ENCODE results near the gene TLX3.

The TLX3 gene

DNA sequence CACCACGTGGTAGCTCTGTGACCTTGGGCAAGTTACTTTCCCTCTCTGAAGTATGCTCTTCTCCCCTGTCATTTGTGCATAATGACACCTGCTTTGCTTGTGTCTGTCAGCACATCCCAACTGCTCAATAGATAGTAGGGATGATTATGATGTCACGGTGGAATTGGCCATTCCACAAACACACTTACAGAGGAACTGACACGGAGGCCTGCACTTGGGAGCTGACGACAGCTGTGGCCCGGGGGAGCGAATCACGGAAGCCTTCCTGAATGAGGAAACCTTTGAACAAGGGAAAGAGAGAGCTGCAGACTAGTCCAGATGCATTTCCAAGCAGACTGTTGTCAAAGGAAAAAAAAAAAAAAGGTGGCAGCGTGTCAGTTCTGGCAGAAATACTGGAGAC is 21.0 kb downstream of the TLX3 start:
- no peak for DNase-seq

DNA sequence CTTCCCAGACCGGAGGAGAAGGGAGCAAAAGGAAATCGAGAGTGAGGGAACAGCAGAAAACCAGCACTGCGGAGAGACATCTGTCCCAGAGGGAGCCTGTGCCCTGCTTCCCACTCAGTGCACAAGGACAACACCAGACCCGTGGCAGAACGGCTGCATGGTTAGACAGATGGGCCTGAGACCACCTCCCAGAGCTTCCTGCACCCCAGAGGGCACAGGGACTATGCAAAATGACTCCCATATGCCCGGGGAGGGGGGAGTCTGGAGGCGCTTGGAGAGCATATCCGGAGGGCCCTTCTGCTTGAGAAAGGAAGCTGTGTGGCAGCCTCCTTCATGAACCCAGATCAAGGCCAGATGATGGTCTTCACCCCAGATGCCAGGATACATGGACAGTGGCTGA is 26.6 kb downstream of the TLX3 start:
- DNase-seq, result no peak

DNA sequence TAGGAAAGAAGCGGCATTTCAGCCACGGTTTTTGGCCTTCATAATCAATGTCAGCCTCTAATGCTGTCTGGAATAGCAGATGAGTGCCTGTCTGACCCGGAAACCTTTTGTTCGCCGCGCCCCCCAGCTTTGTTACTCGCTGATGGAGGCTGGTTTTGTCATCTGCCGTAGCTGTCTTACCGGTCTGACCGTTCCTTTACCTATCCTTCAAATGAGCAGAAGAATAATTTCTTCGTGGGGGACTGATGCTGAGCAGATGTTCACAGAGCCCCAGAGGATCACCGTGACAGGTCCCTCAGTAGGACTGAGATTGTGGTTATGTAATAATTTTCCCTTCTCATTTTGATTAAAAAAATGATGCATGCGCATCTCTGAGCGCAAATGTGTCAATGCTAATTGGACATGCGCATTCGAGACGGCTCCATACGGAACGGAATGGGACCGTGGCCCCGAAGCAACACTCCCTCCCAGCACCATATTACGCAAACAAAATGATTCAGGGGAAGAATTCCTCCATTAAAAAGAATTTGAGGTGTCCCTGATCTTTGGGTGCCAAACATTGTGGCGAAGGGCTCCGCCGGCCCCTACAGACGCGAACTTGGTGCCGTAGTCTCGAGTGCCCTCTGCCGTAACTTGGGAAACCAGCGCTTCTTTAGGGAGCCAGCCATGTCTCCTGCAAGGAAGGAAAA is 27.6 kb downstream of the TLX3 start:
- peak; percentile 68 for DNase-seq

DNA sequence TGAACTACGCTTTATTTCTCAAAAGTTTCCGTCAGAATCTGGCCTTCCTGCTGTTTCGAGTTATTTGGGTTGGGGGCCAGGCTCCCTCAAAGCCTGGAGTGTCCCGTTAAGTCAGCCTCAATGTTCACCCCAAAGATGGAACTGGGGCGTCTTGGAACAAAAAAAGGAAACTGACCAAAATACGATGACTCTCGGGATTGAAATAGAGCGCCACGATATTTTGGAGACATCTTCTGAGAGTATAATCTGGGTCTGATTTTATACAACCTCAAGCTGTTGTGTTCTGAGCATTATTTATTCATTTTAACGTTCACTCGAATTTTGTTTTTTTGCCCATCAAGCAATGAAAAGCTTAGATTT is 28.1 kb downstream of the TLX3 start:
- DNase-seq, result no peak

DNA sequence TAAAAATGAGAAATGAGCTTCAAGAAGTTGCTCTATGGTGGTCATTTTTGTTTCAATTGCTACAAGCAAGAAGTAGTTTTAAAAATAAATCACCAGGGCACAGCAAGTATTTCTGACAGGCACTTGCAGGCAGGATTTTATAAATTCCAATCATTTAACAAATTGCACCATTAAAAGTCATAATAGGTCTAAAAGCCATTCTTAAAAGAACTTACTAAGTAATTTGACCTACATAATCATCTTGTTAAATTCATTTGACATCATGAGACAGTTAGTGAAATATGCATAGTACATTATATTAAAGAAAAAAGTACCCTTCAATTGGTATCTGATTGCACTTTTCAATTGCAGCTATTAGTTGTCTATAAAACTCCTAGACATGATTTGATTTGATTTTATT is 31.0 kb downstream of the TLX3 start:
- no peak for DNase-seq

DNA sequence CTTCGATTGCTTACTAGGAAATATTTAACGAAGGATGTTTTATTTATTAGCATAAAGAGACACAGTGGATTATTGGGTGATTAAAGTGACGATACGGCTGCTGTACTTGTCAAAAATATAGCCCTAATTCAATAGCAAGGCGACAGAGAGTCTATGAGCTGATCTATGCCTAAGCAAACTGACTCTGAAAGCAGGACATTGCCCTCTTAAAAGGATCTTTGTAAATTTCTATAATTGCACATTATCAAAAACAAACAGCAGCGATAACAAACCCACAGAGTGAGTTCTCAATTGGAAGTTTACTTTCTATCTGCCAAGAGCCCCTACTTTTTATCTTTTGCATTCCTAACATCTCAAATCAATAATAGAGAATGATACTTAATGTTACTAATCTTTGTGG is 31.4 kb downstream of the TLX3 start:
- DNase-seq, result no peak

DNA sequence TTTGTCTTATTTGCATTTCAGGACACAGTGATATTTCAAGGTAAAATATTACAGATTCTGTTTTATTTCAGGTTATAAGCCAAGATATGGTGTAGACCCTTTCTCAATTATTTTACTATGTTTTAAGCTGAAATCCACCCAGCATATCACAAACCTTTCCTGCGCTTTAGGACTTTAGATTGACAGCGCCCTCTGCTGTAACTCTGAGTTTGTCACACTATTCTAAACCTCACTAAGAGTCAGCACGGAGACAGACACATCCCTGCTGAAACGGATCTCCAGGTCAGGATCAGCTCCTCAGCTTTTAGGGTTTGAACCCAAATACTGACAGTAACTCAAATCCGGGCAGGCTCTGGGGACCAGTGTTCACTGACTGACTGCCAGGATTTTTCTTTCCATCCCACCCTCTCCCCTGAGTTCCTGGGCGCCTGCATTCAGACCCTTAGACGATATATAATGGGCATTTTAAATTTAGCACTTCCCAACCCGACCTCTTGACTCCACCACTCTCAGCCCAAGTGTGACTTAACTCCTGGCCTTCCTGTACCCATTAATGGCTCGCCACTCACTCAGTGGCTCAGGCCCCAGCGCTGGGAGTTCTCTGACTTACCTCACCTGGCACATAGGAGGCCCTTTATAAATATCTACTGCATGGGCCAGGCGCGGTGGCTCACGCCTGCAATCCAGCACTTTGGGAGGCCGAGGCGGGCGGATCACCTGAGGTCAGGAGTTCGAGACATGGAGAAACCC is 33.5 kb downstream of the TLX3 start:
- DNase-seq, result peak; percentile 76

DNA sequence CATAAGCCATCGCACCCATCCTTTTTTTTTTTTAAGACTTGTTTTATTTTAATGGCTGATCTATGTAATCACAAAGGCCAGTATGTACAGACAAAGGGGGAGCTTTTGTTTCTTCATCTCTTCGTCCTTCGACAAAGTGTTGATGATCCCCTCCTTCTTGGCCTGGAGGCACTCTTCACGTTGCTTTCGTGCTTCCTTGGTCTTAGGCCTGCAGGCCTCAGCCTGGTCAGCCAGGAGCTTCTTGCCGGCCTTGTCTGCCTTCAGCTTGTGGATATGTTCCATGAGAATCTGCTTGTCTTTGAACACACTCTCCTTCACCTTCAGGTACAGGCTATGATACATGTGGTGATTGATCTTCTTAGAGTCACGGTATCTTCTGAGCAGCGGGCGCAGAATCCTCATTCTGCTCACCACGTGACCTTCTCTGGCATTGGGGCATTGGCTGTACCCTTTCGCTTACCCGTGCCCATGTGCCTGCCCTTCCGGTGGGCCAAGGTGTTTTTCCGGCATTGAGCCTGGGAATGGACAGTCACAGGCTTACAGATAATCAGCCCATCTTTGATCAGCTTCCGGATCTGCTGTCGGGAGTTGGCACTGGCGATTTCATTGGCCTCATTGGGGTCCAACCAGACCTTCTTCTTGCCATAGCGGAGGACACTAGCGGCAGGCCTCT is 36.0 kb downstream of the TLX3 start:
- no peak for DNase-seq

DNA sequence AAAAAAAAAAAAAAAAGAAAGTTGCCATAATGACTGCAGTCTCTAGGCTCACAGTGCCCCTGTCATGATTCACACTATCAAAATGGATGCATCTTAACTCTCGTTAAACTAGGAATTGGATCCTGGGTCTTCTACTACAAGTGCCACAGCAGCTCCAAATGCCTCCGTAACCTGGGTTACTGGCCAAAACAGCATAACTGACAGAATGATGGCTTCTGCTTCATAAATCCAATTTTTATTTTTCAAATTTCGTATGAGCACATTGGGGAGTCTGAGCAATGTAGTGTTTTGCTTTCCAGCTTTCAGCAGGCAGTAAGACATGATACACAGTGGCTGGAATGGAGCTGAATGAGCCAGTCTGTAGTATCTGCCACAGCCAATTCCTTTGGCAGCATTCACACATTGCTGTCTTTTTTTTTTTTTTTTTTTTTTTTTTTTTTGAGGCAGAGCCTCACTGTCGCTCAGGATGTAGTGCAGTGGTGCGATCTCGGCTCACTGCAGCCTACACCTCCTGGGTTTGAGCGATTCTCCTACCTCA is 42.6 kb downstream of the TLX3 start:
- no peak for DNase-seq

DNA sequence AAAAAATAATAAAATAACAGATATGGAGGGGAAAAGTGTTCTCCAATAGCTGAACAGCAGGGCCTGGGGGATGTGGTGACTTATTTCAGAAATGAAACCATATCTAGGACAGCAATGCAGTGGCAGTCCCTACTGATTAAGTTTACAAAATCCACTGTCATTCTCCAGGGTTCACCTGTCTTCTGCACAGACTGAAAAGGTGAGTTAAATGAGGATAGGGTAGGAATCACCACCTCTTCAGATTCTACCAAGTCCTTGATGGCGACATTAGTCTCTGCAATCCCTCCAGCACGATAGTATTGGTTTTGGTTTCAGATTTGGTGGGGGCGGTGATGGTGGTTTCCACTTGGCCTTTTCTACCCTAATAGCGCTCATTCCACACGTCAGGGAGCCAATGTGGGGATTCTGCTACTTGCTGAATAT is 46.3 kb downstream of the TLX3 start:
- DNase-seq, result no peak

DNA sequence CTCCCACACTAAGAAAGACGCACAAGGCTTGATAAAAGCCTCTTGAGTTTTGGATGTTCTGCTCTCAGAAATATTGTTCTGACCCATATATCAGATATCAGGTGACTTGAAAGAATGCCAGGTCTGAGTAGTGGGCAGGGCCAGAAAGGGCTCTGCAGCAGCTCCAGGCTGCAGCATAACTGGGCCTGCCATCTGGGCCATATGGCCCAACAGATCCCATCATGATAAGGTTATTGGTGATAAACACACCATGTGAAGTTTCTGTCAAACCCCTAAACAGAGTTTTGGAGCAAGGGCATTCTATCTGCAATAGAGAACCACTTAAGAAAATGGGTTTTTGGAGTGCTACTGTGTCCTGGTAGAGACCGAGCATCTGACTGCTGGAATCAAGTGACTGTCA is 48.8 kb downstream of the TLX3 start:
- DNase-seq, result no peak

DNA sequence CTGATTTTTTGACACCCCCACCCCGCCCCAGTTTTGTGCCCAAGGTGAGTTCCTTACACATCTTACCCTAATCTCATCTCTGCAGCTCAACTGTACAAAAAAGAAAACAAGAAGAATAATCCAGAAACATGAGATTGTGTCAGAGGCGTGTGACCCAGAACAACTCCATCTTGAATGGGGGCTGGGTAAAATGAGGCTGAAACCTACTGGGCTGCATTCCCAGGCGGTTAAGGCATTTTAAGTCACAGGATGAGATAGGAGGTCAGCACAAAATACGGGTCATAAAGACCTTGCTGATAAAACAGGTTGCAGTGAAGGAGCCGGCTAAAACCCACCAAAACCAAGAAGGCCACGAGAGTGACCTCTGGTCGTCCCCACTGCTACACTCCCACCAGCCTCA is 52.1 kb downstream of the TLX3 start:
- DNase-seq, result peak; percentile 57
